ENCODE results near the gene CAMKMT. TPM values are rescaled to one million over a fixed set of nuclear protein-coding genes. Genes with fewer than 3 reads are reported as not detected.

CAMKMT gene
- total and polyA plus RNA-seq, 2 experiments from 2014 or later: 26.5 to 29.5 TPM

DNA sequence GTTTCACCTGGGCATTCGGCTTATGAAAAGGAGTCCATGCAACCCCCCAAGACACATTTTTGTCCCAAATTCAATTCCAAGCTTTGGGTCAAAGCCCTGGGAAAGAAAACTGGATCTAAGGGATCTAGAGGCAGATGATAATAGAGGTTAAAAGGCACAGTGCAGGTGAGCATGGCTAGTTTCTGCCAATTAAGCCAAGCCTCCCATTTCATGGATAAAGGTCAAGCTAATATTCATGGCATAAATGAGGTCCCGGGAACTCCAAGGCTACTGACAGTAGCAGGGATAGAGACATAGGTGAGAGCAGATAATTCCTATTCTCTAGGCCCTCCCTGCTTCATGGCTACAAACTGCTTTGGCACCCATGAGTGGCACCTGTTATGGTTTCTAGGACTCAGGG lies 83.1 kb downstream of the CAMKMT start:
- Histone ChIP-seq H4K20me1 (replicated peaks; ENCODE audit: insufficient read depth) (no peaks in the 10 kb centered on the region), H3K79me2 (replicated peaks; ENCODE audit: insufficient read depth) (no peaks in the 10 kb centered on the region), H3K27me3 (ENCODE audit: insufficient read depth) (no peaks in the 10 kb centered on the region), H3K4me1 (ENCODE audit: insufficient read depth) (peaks cover 19% of the 10 kb centered on the region), H2AFZ (no peak overlapping the region), H3K4me2 (no peak overlapping the region), H3K36me3 (ENCODE audit: insufficient read depth) (no peaks in the 10 kb centered on the region), H3K4me3 (no peak overlapping the region), H3K9me2 (ENCODE audit: insufficient read depth) (no peaks in the 10 kb centered on the region), H3F3A (replicated peaks; ENCODE audit: low read depth) (no peaks in the 10 kb centered on the region), H3K27ac (ENCODE audit: low read depth) (no peak overlapping the region)
- H3K9me3 Mint-ChIP-seq: peaks cover 14% of the 10 kb centered on the region; the same call in 2 of the 3 replicates
- H3K36me3 Mint-ChIP-seq (ENCODE audit: low read depth): peaks cover 30% of the 10 kb centered on the region
- no peak for TF ChIP-seq CTCF (conservative IDR thresholded peaks at IDR 0.05; ENCODE audit: low read depth in 2 of 2)
- no peak for TF ChIP-seq POLR2AphosphoS5 (IDR thresholded peaks at IDR 0.05; ENCODE audit: low read depth)
- no peak for TF ChIP-seq CREB1 (CRISPR knock-in tag; IDR thresholded peaks at IDR 0.05; ENCODE audit: low read depth)
- TF ChIP-seq STAT1 (IDR thresholded peaks at IDR 0.05; ENCODE audit: unreplicated experiment): no peak
- TF ChIP-seq ZNF462 (CRISPR knock-in tag; IDR thresholded peaks at IDR 0.05): no peak
- TF ChIP-seq ZNF114 (CRISPR knock-in tag; IDR thresholded peaks at IDR 0.05): no peak
- TF ChIP-seq, protein P1, sequence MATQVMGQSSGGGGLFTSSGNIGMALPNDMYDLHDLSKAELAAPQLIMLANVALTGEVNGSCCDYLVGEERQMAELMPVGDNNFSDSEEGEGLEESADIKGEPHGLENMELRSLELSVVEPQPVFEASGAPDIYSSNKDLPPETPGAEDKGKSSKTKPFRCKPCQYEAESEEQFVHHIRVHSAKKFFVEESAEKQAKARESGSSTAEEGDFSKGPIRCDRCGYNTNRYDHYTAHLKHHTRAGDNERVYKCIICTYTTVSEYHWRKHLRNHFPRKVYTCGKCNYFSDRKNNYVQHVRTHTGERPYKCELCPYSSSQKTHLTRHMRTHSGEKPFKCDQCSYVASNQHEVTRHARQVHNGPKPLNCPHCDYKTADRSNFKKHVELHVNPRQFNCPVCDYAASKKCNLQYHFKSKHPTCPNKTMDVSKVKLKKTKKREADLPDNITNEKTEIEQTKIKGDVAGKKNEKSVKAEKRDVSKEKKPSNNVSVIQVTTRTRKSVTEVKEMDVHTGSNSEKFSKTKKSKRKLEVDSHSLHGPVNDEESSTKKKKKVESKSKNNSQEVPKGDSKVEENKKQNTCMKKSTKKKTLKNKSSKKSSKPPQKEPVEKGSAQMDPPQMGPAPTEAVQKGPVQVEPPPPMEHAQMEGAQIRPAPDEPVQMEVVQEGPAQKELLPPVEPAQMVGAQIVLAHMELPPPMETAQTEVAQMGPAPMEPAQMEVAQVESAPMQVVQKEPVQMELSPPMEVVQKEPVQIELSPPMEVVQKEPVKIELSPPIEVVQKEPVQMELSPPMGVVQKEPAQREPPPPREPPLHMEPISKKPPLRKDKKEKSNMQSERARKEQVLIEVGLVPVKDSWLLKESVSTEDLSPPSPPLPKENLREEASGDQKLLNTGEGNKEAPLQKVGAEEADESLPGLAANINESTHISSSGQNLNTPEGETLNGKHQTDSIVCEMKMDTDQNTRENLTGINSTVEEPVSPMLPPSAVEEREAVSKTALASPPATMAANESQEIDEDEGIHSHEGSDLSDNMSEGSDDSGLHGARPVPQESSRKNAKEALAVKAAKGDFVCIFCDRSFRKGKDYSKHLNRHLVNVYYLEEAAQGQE (IDR thresholded peaks at IDR 0.05; ENCODE audit: unreplicated experiment): no peak
- TF ChIP-seq EZH2phosphoT487 (IDR thresholded peaks at IDR 0.05; ENCODE audit: unreplicated experiment): no peak
- TF ChIP-seq ZNF331 (CRISPR knock-in tag; IDR thresholded peaks at IDR 0.05; ENCODE audit: low read depth): no peak
- TF ChIP-seq EZH2 (IDR thresholded peaks at IDR 0.05; ENCODE audit: low read depth, unreplicated experiment): no peak
- no peak for TF ChIP-seq ETS1 (IDR thresholded peaks at IDR 0.05)
- no peaks in the 10 kb centered on the region for H3K27me3 Mint-ChIP-seq (ENCODE audit: insufficient read depth, low read depth, poor library complexity)
- DNase-seq (ENCODE audit: low spot score) (no peak), ATAC-seq (no peak)
- H3K4me3 Mint-ChIP-seq: no peak overlapping the region
- peaks cover 36% of the 10 kb centered on the region for H3K4me1 Mint-ChIP-seq
- no peak overlapping the region for H3K27ac Mint-ChIP-seq

Measured in GM23338 (cell line).